ENCODE data around the gene SBNO2.

Gene SBNO2

GRCh38 chr19:1112268-1113029 is 61.6 kb downstream of the SBNO2 start:
- H3K36me3 ChIP-seq: peaks cover 32% of the 10 kb centered on the region
- DNase-seq: peak; percentile 77
- TF ChIP-seq CTCF (IDR thresholded peaks at IDR 0.05; ENCODE audit: low read depth, low read length): no peak
- H3K9me3 ChIP-seq: no peaks in the 10 kb centered on the region
- peaks cover 11% of the 10 kb centered on the region for H3K4me1 ChIP-seq
- no peak overlapping the region for H3K4me3 ChIP-seq (ENCODE audit: low read depth, low read length)
- no peaks in the 10 kb centered on the region for H3K27me3 ChIP-seq

DNA sequence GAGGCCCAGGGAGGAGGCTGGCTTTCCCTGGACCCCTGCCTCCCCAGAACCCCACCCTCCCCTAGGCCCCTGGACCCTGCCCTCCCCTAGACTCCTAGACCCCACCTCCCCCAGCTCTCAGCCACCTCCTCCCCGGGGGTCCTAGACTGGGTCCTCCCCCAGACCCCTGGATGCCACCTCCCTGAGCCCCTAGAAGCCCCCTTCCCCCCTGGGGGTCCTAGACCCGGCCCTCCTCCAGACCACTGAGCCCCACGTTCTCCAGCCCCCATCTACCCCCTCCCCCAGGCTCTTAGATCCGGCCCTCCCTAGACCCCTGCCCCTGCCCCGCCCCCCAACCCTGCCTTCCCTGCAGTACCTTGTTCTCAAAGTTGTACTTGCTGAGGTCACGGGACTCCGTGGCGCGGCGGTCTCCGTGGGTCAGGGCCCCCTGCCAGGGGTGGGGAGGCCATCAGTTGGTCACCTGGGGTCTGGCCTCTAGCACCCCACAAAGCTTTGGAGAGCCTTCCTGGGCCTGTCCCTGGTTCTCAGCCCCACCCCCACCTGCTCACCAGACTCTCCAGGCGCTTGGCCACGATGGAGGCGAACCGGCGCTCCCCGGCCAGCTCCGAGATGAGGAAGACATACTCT is 62.3 kb downstream of the SBNO2 start:
- H3K9me3 ChIP-seq: no peaks in the 10 kb centered on the region
- H3K4me3 ChIP-seq (ENCODE audit: low read depth, low read length): no peak overlapping the region
- H3K36me3 ChIP-seq: peaks cover 32% of the 10 kb centered on the region
- TF ChIP-seq CTCF (IDR thresholded peaks at IDR 0.05; ENCODE audit: low read depth, low read length): no peak
- no peak for DNase-seq
- H3K27me3 ChIP-seq: no peaks in the 10 kb centered on the region
- H3K4me1 ChIP-seq: peaks cover 11% of the 10 kb centered on the region

DNA sequence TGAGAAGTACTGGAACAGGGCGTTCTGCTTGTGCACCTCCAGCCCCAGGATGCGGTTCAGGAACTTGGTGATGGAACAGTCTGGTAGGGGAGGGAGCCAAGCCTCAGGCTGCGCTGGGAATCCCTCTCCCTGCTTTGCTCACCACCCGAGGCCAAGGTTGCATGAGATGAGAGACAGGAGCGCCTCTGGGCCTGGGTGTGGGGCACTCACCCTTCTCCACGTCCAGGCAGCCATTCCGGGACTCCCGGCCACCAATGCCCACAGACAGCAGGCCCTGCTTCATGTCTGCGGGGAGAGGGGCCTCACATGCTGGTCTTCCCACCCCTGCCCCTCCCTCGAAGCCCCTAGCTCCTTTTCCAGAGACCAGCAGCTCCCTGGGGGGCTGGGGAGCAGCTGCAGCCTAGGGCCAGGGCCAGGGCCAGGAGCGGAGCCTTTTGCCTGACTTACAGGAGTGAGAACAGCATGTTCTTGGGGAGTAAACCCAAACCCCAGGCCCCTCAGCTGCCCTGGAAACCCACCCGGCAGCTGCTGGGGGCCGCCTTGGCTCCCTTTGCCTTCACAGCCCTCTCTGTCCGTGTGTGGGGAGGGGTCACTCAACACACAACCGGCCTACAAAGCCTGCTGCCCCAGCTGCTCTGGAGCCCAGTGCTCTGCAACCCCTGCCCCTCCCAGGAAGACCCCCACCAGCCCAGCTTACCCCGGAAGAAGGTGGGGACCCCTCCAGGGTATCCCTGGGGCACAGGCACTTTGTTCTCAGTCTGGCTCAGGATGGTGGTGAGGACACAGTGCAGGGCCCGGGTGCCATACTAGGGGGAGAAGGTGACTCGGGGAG is 63.0 kb downstream of the SBNO2 start:
- Histone ChIP-seq H3K4me1 (peaks cover 11% of the 10 kb centered on the region), H3K36me3 (peaks cover 36% of the 10 kb centered on the region), H3K27me3 (no peaks in the 10 kb centered on the region), H3K4me3 (ENCODE audit: low read depth, low read length) (no peak overlapping the region), H3K9me3 (no peaks in the 10 kb centered on the region)
- no peak for TF ChIP-seq CTCF (IDR thresholded peaks at IDR 0.05; ENCODE audit: low read depth, low read length)
- DNase-seq: no peak

DNA sequence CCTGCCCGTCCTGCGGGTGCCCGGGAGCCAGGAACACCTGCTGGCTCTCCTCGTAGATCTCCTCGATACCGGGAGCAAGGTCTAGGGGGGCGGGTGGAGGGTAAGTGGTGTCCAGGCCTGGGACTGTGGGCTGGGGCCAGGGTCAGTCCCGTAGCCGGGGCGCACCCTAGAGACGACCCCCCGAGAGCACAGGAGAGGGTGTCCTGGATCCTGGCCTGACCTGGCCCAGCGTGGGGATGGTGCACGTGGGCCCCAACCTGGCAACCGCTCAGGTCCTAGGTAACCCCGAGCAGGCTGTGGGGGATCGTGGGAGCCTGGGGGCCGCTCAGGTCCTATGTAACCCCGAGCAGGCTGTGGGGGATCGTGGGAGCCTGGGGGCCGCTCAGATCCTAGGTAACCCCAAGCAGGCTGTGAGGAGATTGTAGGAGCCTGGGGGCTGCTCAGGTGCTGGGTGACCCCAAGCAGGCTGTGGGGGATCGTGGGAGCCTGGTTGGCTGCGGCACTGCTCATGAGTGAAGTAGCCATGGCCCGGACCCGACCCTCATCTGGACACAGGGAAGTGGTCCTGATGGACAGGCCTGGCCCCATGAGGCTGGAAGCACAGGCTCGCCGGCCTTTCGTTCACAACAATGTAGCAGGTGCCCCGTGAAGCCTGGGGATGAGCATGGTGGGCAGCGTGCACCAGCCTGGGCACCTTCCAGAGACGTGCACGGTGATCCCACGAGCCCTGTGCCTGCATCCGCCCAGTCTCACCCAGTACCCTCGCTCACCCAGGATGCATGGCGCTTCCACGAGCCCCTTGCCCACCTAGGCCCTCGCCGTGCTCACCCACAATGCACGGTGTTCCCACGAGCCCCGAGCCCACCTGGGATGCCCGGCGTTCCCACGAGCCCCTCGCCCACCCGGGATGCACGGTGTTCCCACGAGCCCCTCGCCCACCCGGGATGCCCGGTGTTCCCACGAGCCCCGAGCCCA is 64.1 kb downstream of the SBNO2 start:
- Histone ChIP-seq H3K9me3 (no peaks in the 10 kb centered on the region), H3K4me1 (peaks cover 11% of the 10 kb centered on the region), H3K4me3 (ENCODE audit: low read depth, low read length) (no peak overlapping the region), H3K36me3 (peaks cover 37% of the 10 kb centered on the region), H3K27me3 (no peaks in the 10 kb centered on the region)
- TF ChIP-seq CTCF (IDR thresholded peaks at IDR 0.05; ENCODE audit: low read depth, low read length): no peak
- DNase-seq: no peak

GRCh38 chr19:1109032-1109551 is 65.0 kb downstream of the SBNO2 start:
- no peaks in the 10 kb centered on the region for H3K27me3 ChIP-seq
- no peak overlapping the region for H3K4me3 ChIP-seq (ENCODE audit: low read depth, low read length)
- H3K9me3 ChIP-seq: no peaks in the 10 kb centered on the region
- H3K36me3 ChIP-seq: peaks cover 35% of the 10 kb centered on the region
- no peak for TF ChIP-seq CTCF (IDR thresholded peaks at IDR 0.05; ENCODE audit: low read depth, low read length)
- H3K4me1 ChIP-seq: peaks cover 11% of the 10 kb centered on the region
- no peak for DNase-seq

Measured in BE2C (cell line).